ENCODE data around the gene SPAAR.

SPAAR gene

DNA sequence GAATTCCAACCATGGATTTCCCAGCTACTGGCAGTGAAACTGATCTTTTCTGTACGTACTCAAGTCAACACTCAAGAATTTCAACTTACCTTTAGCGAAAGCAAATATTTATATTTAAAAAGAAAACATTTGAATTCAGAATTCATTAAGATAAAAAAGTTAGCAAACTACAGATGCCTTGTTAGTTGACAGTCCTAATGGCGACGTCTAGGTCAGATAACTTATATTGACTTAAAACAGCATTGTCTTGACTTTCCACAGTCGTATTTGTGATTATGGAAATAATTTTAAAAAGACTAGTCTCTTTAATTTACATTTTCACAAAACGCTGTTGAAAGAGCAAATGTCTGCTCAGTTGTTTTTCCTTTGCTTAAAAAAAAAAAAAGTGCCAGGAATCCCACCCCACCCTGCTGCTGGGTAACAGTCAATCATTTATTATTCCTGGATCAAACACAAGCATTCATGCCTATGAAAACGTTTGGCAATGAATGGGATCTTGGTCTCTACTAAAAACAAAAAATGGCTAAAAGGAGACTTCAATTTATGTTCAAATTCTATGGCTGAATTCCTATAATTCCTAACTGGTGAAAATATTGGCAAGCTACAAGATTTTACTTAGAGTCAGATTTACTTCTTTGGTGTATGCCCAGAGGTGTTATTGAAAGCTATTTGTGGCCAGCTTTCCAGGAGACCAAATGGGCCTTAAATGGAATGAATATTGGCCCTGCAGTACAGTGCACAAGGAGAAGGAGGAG, 26.6 kb downstream of the SPAAR start:
- H4K20me1 ChIP-seq (ENCODE audit: insufficient read depth, low read length, poor library complexity, severe bottlenecking), result no peaks in the 10 kb centered on the region
- H3K9me2 ChIP-seq (replicated peaks; ENCODE audit: low read depth, low read length), result no peaks in the 10 kb centered on the region
- H3K36me3 ChIP-seq (ENCODE audit: insufficient read depth, low read length), result no peaks in the 10 kb centered on the region
- H2AFZ ChIP-seq (ENCODE audit: low read length), result peak overlapping the region; percentile 7; the same call in 1 of the 2 replicates
- peaks cover 42% of the 10 kb centered on the region for H3K4me1 ChIP-seq (ENCODE audit: insufficient read depth, low read length, poor library complexity, severe bottlenecking)
- no peak overlapping the region for H3K4me2 ChIP-seq (ENCODE audit: low read depth, low read length, poor library complexity, severe bottlenecking)
- H3K4me3 ChIP-seq (ENCODE audit: low read length, poor library complexity, severe bottlenecking), result no peak overlapping the region
- H3K9me3 ChIP-seq (ENCODE audit: insufficient read depth, low read depth, low read length), result no peaks in the 10 kb centered on the region
- H3K27me3 ChIP-seq (ENCODE audit: insufficient read depth, low read length, poor library complexity, severe bottlenecking), result no peaks in the 10 kb centered on the region
- TF ChIP-seq CTCF (conservative IDR thresholded peaks at IDR 0.05; ENCODE audit: low read length), result no peak
- TF ChIP-seq EZH2phosphoT487 (IDR thresholded peaks at IDR 0.05; ENCODE audit: borderline replicate concordance), result no peak
- H3K9ac ChIP-seq (ENCODE audit: low read depth, low read length, poor library complexity, severe bottlenecking), result no peak overlapping the region
- 0 out of 2 replicates have a peak, but pooled peaks cover 2% of the 10 kb centered on the region for H3F3A ChIP-seq (ENCODE audit: low read depth)
- no peaks in the 10 kb centered on the region for H3K79me2 ChIP-seq (ENCODE audit: insufficient read depth, low read length)

GRCh38 chr9:35937227-35937626, 27.9 kb downstream of the SPAAR start:
- H4K20me1 ChIP-seq (ENCODE audit: insufficient read depth, low read length, poor library complexity, severe bottlenecking), result no peaks in the 10 kb centered on the region
- H3K4me3 ChIP-seq (ENCODE audit: low read length, poor library complexity, severe bottlenecking), result no peak overlapping the region
- H3F3A ChIP-seq (ENCODE audit: low read depth), result 0 out of 2 replicates have a peak, but pooled peaks cover 3% of the 10 kb centered on the region
- no peaks in the 10 kb centered on the region for H3K9me3 ChIP-seq (ENCODE audit: insufficient read depth, low read depth, low read length)
- H3K9ac ChIP-seq (ENCODE audit: low read depth, low read length, poor library complexity, severe bottlenecking), result no peak overlapping the region
- H3K9me2 ChIP-seq (replicated peaks; ENCODE audit: low read depth, low read length), result no peaks in the 10 kb centered on the region
- H3K79me2 ChIP-seq (ENCODE audit: insufficient read depth, low read length), result no peaks in the 10 kb centered on the region
- H3K36me3 ChIP-seq (ENCODE audit: insufficient read depth, low read length), result no peaks in the 10 kb centered on the region
- no peak overlapping the region for H2AFZ ChIP-seq (ENCODE audit: low read length)
- H3K4me2 ChIP-seq (ENCODE audit: low read depth, low read length, poor library complexity, severe bottlenecking), result no peak overlapping the region
- no peaks in the 10 kb centered on the region for H3K27me3 ChIP-seq (ENCODE audit: insufficient read depth, low read length, poor library complexity, severe bottlenecking)
- peaks cover 53% of the 10 kb centered on the region for H3K4me1 ChIP-seq (ENCODE audit: insufficient read depth, low read length, poor library complexity, severe bottlenecking)
- TF ChIP-seq CTCF (conservative IDR thresholded peaks at IDR 0.05; ENCODE audit: low read length), result no peak

GRCh38 chr9:35938474-35939356, 29.4 kb downstream of the SPAAR start:
- H3K4me2 ChIP-seq (ENCODE audit: low read depth, low read length, poor library complexity, severe bottlenecking), result peak overlapping the region; percentile 74
- peak overlapping the region; percentile 13 for H2AFZ ChIP-seq (ENCODE audit: low read length)
- 0 out of 2 replicates have a peak, but pooled peaks cover 3% of the 10 kb centered on the region for H3F3A ChIP-seq (ENCODE audit: low read depth)

More at GRCh38 chr9:35938474-35939356, 29.4 kb downstream of the SPAAR start:
- H4K20me1 ChIP-seq (ENCODE audit: insufficient read depth, low read length, poor library complexity, severe bottlenecking), result no peaks in the 10 kb centered on the region
- TF ChIP-seq EZH2phosphoT487 (IDR thresholded peaks at IDR 0.05; ENCODE audit: borderline replicate concordance) (no peak), CTCF (conservative IDR thresholded peaks at IDR 0.05; ENCODE audit: low read length) (no peak)
- peaks cover 56% of the 10 kb centered on the region for H3K4me1 ChIP-seq (ENCODE audit: insufficient read depth, low read length, poor library complexity, severe bottlenecking)
- no peaks in the 10 kb centered on the region for H3K9me2 ChIP-seq (replicated peaks; ENCODE audit: low read depth, low read length)
- no peaks in the 10 kb centered on the region for H3K36me3 ChIP-seq (ENCODE audit: insufficient read depth, low read length)
- peak overlapping the region; percentile 50 for H3K9ac ChIP-seq (ENCODE audit: low read depth, low read length, poor library complexity, severe bottlenecking)
- H3K27me3 ChIP-seq (ENCODE audit: insufficient read depth, low read length, poor library complexity, severe bottlenecking), result no peaks in the 10 kb centered on the region
- H3K9me3 ChIP-seq (ENCODE audit: insufficient read depth, low read depth, low read length), result no peaks in the 10 kb centered on the region
- H3K79me2 ChIP-seq (ENCODE audit: insufficient read depth, low read length), result no peaks in the 10 kb centered on the region
- H3K4me3 ChIP-seq (ENCODE audit: low read length, poor library complexity, severe bottlenecking), result no peak overlapping the region

All from Loucy (cell line).